Parathyroid adenoma (tissue), 2 donors: ENCODE measurements around the gene MGMT.

Source experiments
- H2AFZ ChIP-seq: fragments of 300-600 bp; sonication (generic); one replicate; pipeline ENCODE4 v1.7.0; 2017; ENCODE audit warnings: antibody characterized with exemption, mild to moderate bottlenecking
- H3K27ac ChIP-seq: fragments of 300-600 bp; sonication (generic); one replicate; pipeline ENCODE4 v1.7.0; 2017
- H3K27me3 ChIP-seq: fragments of 300-600 bp; sonication (generic); one replicate; pipeline ENCODE4 v1.7.0; 2017; ENCODE audit warnings: low read length; ENCODE audit not compliant: control insufficient read depth, insufficient read depth
- H3K36me3 ChIP-seq: fragments of 300-600 bp; sonication (generic); one replicate; pipeline ENCODE4 v1.7.0; 2017; ENCODE audit warnings: low read length; ENCODE audit not compliant: control insufficient read depth, insufficient read depth
- H3K4me1 ChIP-seq: fragments of 300-600 bp; sonication (generic); one replicate; pipeline ENCODE4 v1.7.0; 2017; ENCODE audit warnings: control low read depth
- H3K4me2 ChIP-seq: fragments of 300-600 bp; sonication (generic); one replicate; pipeline ENCODE4 v1.7.0; 2017; ENCODE audit warnings: low read length
- H3K4me3 ChIP-seq: fragments of 300-600 bp; sonication (generic); one replicate; pipeline ENCODE4 v1.7.0; 2017; ENCODE audit warnings: low read depth, low read length
- H3K79me2 ChIP-seq: fragments of 300-600 bp; sonication (generic); one replicate; pipeline ENCODE4 v1.7.0; 2017; ENCODE audit warnings: control low read depth
- H3K9ac ChIP-seq: fragments of 300-600 bp; sonication (generic); one replicate; pipeline ENCODE4 v1.7.0; 2017; ENCODE audit warnings: mild to moderate bottlenecking
- H3K9me3 ChIP-seq: fragments of 300-600 bp; sonication (generic); one replicate; pipeline ENCODE4 v1.7.0; 2017; ENCODE audit warnings: low read length; ENCODE audit not compliant: control insufficient read depth
- CTCF ChIP-seq: fragments of 300-600 bp; sonication (generic); IDR thresholded peaks from one replicate; pipeline ENCODE4 v1.7.0; 2017; ENCODE audit warnings: antibody characterized with exemption, mild to moderate bottlenecking
- donor health status: primary hyperparathyroidism.

MGMT gene

GRCh38 chr10:129560361-129560760 is 93.3 kb downstream of the MGMT start:
- Histone ChIP-seq H3K4me1 (no peaks in the 10 kb centered on the region), H3K9ac (no peak overlapping the region), H3K4me2 (no peak overlapping the region), H2AFZ (no peak overlapping the region), H3K36me3 (no peaks in the 10 kb centered on the region), H3K9me3 (no peaks in the 10 kb centered on the region), H3K4me3 (no peak overlapping the region), H3K27ac (no peak overlapping the region), H3K79me2 (no peaks in the 10 kb centered on the region), H3K27me3 (no peaks in the 10 kb centered on the region)
- TF ChIP-seq CTCF: no peak

DNA sequence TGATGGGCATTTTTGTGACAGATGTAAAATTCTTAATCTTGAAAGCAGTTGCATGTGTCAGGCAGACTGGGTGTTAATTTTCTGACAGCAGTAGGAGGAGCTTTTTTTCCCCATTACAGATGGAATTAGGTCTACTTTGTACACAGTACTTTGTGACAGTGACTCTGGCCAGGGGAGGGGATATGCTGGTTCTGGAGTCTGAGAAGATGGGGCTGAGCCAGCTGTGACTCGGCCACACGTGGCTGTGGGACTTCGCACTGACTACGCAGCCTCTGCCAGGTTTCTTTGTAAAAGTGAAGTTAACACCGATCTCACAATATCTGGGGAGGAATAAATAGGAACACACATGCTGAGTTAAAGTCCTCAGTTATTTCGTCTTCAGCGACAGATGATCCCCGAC is 95.4 kb downstream of the MGMT start:
- H3K27me3 ChIP-seq: no peaks in the 10 kb centered on the region
- no peak overlapping the region for H2AFZ ChIP-seq
- H3K9me3 ChIP-seq: no peaks in the 10 kb centered on the region
- H3K4me3 ChIP-seq: no peak overlapping the region
- no peaks in the 10 kb centered on the region for H3K4me1 ChIP-seq
- H3K9ac ChIP-seq: no peak overlapping the region
- H3K79me2 ChIP-seq: no peaks in the 10 kb centered on the region
- H3K36me3 ChIP-seq: no peaks in the 10 kb centered on the region
- H3K4me2 ChIP-seq: no peak overlapping the region
- no peak overlapping the region for H3K27ac ChIP-seq
- TF ChIP-seq CTCF: no peak

GRCh38 chr10:129564923-129565322 is 97.9 kb downstream of the MGMT start:
- no peaks in the 10 kb centered on the region for H3K79me2 ChIP-seq
- no peak for TF ChIP-seq CTCF

GRCh38 chr10:129568583-129569344 is 101.7 kb downstream of the MGMT start:
- Histone ChIP-seq H3K4me1 (no peaks in the 10 kb centered on the region), H3K9ac (no peak overlapping the region), H3K27me3 (no peaks in the 10 kb centered on the region), H3K27ac (no peak overlapping the region), H3K36me3 (no peaks in the 10 kb centered on the region), H2AFZ (no peak overlapping the region), H3K4me2 (no peak overlapping the region), H3K4me3 (no peak overlapping the region), H3K79me2 (no peaks in the 10 kb centered on the region), H3K9me3 (no peaks in the 10 kb centered on the region)
- no peak for TF ChIP-seq CTCF

More at GRCh38 chr10:129564923-129565322, 97.9 kb downstream of the MGMT start:
- Histone ChIP-seq H3K9me3 (no peaks in the 10 kb centered on the region), H3K4me3 (no peak overlapping the region), H3K4me1 (no peaks in the 10 kb centered on the region), H3K9ac (no peak overlapping the region), H3K36me3 (no peaks in the 10 kb centered on the region), H3K27me3 (no peaks in the 10 kb centered on the region), H3K4me2 (no peak overlapping the region), H2AFZ (no peak overlapping the region), H3K27ac (no peak overlapping the region)

DNA sequence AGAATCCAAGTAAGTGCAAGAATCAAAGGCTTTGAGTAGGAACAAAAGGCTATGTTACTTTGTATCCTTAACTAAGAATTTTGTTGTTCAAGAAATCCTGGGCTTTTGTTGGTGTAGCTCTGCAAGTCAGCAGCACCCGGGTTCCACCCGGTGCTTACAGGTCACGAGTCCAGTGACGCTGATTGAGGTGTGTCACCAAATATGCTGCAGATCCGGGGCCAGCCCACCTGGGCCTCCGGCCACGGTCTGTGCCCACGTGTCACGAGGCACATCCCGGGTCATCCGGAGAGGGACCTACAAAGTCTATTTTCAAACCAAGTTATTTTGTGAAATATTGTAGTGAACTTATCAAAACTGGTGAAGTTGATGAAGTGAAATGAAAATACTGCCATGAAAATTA is 103.1 kb downstream of the MGMT start:
- no peaks in the 10 kb centered on the region for H3K9me3 ChIP-seq
- H3K4me2 ChIP-seq: no peak overlapping the region
- H3K9ac ChIP-seq: no peak overlapping the region
- no peak overlapping the region for H2AFZ ChIP-seq
- H3K27me3 ChIP-seq: no peaks in the 10 kb centered on the region
- no peaks in the 10 kb centered on the region for H3K36me3 ChIP-seq
- H3K4me3 ChIP-seq: no peak overlapping the region
- H3K4me1 ChIP-seq: no peaks in the 10 kb centered on the region
- H3K27ac ChIP-seq: no peak overlapping the region
- no peak for TF ChIP-seq CTCF
- no peaks in the 10 kb centered on the region for H3K79me2 ChIP-seq
